ENCODE measurements around the gene MSANTD1. TPM values are rescaled to one million over a fixed set of nuclear protein-coding genes. Genes with fewer than 3 reads are reported as not detected.

The MSANTD1 gene
- total and polyA plus RNA-seq, 8 donors, result 0.31 to 5.8 (median 2.6) TPM; not detected in 2

DNA sequence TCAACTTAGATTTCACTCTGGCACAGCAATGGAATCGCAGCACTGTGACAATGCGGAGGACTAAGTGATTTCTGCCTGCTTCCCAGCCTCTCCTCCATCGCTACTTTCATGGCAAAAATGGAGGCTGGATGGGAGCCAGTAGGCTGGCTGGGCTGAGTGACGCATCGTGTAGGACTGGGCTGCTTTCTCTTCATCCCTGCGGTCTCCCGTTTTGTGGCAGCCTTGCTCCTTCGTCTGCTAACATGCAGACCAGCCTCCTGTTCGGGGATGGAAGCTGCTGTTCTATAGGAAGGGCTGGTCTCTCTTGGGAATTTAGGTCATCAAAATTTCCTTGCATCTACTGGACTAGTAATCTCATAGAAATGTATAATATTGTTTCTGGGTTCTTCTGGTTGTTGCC lies 28.0 kb downstream of the MSANTD1 start:
- Histone ChIP-seq H3K27me3 (no peaks in the 10 kb centered on the region), H3K4me3 (peak overlapping the region in 1 of 4 donors; percentile 8), H3K27ac (no peak overlapping the region), H3K36me3 (no peaks in the 10 kb centered on the region), H3K4me1 (peaks cover 0 to 3% (median 0%) of the 10 kb centered on the region in 4 donors), H3K9me3 (no peaks in the 10 kb centered on the region)
- no peak for TF ChIP-seq EP300 (IDR thresholded peaks at IDR 0.05)
- no peak for TF ChIP-seq POLR2AphosphoS5 (IDR thresholded peaks at IDR 0.05)
- TF ChIP-seq POLR2A (IDR thresholded peaks at IDR 0.05), result no peak
- TF ChIP-seq, protein P1, sequence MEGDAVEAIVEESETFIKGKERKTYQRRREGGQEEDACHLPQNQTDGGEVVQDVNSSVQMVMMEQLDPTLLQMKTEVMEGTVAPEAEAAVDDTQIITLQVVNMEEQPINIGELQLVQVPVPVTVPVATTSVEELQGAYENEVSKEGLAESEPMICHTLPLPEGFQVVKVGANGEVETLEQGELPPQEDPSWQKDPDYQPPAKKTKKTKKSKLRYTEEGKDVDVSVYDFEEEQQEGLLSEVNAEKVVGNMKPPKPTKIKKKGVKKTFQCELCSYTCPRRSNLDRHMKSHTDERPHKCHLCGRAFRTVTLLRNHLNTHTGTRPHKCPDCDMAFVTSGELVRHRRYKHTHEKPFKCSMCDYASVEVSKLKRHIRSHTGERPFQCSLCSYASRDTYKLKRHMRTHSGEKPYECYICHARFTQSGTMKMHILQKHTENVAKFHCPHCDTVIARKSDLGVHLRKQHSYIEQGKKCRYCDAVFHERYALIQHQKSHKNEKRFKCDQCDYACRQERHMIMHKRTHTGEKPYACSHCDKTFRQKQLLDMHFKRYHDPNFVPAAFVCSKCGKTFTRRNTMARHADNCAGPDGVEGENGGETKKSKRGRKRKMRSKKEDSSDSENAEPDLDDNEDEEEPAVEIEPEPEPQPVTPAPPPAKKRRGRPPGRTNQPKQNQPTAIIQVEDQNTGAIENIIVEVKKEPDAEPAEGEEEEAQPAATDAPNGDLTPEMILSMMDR (IDR thresholded peaks at IDR 0.05), result no peak
- peak in 1 of 2 donors; percentile 25 for DNase-seq
- intact Hi-C loops (cut with DNase I; ENCODE audit: low total_unique reads), result no loop called here
- 58 to 78% (median 69%) methylated on average over 9 of the region's 9 CpGs for WGBS, 5 donors

DNA sequence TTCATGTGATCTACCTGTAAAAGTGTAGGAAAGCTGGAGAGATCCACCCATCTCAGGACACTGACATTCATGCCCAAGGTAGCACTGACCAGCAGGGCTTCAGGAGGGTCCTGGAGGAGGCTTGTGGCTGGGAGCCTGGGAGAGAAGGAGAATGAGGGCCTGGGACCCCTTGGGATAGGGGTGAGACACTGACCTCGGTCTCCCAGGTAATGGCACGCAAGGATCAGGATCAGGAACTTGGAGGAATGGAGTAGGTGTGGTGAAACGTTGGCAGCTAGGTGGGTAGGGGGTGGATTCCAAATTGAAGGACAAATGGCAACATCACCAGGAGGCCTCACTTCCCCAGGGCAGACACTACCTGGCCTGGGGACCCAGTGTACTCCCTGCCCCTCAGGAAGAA lies 31.5 kb downstream of the MSANTD1 start:
- Histone ChIP-seq H3K36me3 (no peaks in the 10 kb centered on the region), H3K4me1 (peaks cover 0 to 3% (median 0%) of the 10 kb centered on the region in 4 donors), H3K27me3 (peaks cover 0 to 21% (median 8%) of the 10 kb centered on the region in 3 donors), H3K4me3 (no peak overlapping the region), H3K9me3 (no peaks in the 10 kb centered on the region), H3K27ac (no peak overlapping the region)
- WGBS, 5 donors, result 81 to 92% (median 84%) methylated on average over 3 of the region's 3 CpGs
- TF ChIP-seq, protein P1 (IDR thresholded peaks at IDR 0.05), result no peak
- TF ChIP-seq POLR2AphosphoS5 (IDR thresholded peaks at IDR 0.05), result no peak
- TF ChIP-seq EP300 (IDR thresholded peaks at IDR 0.05), result no peak
- TF ChIP-seq POLR2A (IDR thresholded peaks at IDR 0.05), result no peak
- peak in 1 of 2 donors; percentile 9 for DNase-seq
- intact Hi-C loops (cut with DNase I; ENCODE audit: low total_unique reads), result no loop called here

DNA sequence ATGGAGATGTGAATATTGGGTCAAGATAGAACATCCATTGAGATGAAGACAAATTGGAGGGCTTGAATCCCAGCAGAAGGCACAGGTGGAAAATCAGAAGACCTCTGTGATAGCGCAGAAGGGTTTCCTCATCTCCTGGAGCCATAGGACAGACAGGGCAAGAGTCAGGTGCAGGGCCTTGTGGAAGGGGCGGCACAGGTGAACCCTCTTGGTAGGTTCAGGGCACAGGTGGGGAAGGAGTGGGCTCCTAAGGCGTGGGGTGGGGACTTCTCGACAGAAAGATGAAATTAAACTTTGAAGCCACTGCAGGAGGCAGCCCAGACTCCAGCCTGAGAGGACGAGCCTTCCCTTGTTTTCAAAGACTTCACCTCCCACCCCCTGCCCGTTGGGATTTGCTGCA lies 34.5 kb downstream of the MSANTD1 start:
- 70 to 87% (median 85%) methylated on average over 6 of the region's 6 CpGs for WGBS, 5 donors
- Histone ChIP-seq H3K36me3 (no peaks in the 10 kb centered on the region), H3K27me3 (peaks cover 0 to 43% (median 23%) of the 10 kb centered on the region in 3 donors), H3K9me3 (no peaks in the 10 kb centered on the region), H3K4me3 (no peak overlapping the region), H3K27ac (no peak overlapping the region), H3K4me1 (peaks cover 0 to 6% (median 0%) of the 10 kb centered on the region in 4 donors)
- no peak for TF ChIP-seq POLR2A (IDR thresholded peaks at IDR 0.05)
- no peak for TF ChIP-seq EP300 (IDR thresholded peaks at IDR 0.05)
- TF ChIP-seq POLR2AphosphoS5 (IDR thresholded peaks at IDR 0.05), result no peak
- TF ChIP-seq, protein P1 (IDR thresholded peaks at IDR 0.05), result no peak
- intact Hi-C loops (cut with DNase I; ENCODE audit: low total_unique reads), result no loop called here
- peak in 1 of 2 donors; percentile 1 for DNase-seq

DNA sequence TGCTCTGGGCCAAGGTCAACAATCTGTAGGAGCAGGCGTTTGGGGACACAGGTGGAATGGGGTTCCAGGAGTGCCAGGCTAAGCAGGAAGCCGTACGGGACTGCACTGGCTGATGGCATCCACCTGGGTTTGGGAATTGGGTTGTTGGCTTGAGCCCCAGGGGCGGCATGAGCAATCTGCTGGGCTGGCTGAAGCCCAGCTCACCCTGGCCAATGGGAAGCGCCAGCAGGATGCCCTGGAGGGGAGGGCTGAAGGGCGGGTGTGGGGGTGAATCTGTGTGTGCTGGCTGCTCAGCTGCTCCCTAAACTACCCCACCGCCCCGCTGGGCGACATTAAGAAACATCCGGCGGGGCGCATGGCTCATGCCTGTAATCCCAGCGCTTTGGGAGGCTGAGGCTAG lies 35.0 kb downstream of the MSANTD1 start:
- Histone ChIP-seq H3K4me3 (no peak overlapping the region), H3K36me3 (no peaks in the 10 kb centered on the region), H3K27me3 (peaks cover 0 to 43% (median 23%) of the 10 kb centered on the region in 3 donors), H3K9me3 (no peaks in the 10 kb centered on the region), H3K4me1 (peaks cover 0 to 6% (median 0%) of the 10 kb centered on the region in 4 donors), H3K27ac (no peak overlapping the region)
- DNase-seq, result peak in 1 of 2 donors; percentile 17
- 81 to 87% (median 84%) methylated on average over 9 to 13 of the region's 13 CpGs for WGBS, 5 donors
- TF ChIP-seq, protein P1 (IDR thresholded peaks at IDR 0.05), result no peak
- TF ChIP-seq POLR2AphosphoS5 (IDR thresholded peaks at IDR 0.05) (no peak), POLR2A (IDR thresholded peaks at IDR 0.05) (no peak), EP300 (IDR thresholded peaks at IDR 0.05) (no peak)
- intact Hi-C loops (cut with DNase I; ENCODE audit: low total_unique reads), result no loop called here
